NCI-H2081 (cell line): ENCODE measurements around the gene CNPY3.

Experiments used
- DNase-seq, 2 experiments: peaks; one replicate each; lab custom pipeline; 2025; lab: John Stamatoyannopoulos, UW

The CNPY3 gene

GRCh38 chr6:42981836-42982235 lies 52.6 kb downstream of the CNPY3 start:
- DNase-seq = no peak

GRCh38 chr6:42984001-42984923 lies 55.0 kb downstream of the CNPY3 start, which contains the start of gene PPP2R5D:
Gene PPP2R5D (plus strand): TSS chr6:42984570. CDS start chr6:42984678, 108 bp downstream.
- peak; percentile 98 to 99 for DNase-seq

GRCh38 chr6:42984924-42985475 lies 55.7 kb downstream of the CNPY3 start:
- no peak for DNase-seq

- DNase-seq = no peak
Observed at GRCh38 chr6:42987533-42988451, 58.5 kb downstream of the CNPY3 start.

- no peak for DNase-seq
Observed at GRCh38 chr6:42988486-42989020, 59.3 kb downstream of the CNPY3 start.
